GM21737 (cell line): ENCODE data around the gene GUK1.

Source experiments
- ATAC-seq: cut with Tn5 transposase; IDR thresholded peaks from one replicate; pipeline ENCODE4 v1.9.1; 2021; ENCODE audit warnings: mild to moderate bottlenecking, moderate library complexity; ENCODE audit not compliant: unreplicated experiment

GUK1 gene

GRCh38 chr1:228139931-228140723 is at the start of gene GUK1:
Gene GUK1, plus strand, starts transcription at chr1:228140279. Its CDS starts 24 bp downstream, at chr1:228140303.
- peak; percentile 87 for ATAC-seq

DNA sequence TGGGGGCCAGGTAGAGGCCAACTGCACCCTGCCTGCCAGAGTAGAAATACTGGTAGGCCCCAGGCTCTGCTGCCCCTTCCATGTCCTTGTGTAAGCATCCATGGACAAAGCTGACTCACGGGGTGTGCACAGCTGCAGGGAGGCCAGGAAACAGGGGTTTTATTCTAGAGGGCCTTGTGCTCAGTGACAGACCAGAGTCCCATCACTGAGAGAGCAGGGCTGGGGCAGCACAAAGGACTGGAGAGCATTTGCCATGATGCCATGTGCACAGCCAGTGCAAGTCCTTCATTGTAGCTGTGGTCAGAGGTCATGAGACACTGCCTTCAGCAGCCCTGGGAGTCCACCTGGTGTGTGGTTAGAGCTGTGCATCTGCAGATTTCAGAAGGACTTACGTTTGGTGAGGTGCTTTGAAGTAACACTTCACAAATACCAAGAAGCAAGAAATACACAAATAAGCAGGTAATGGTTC is 49.4 kb upstream of the GUK1 start:
- no peak for ATAC-seq

DNA sequence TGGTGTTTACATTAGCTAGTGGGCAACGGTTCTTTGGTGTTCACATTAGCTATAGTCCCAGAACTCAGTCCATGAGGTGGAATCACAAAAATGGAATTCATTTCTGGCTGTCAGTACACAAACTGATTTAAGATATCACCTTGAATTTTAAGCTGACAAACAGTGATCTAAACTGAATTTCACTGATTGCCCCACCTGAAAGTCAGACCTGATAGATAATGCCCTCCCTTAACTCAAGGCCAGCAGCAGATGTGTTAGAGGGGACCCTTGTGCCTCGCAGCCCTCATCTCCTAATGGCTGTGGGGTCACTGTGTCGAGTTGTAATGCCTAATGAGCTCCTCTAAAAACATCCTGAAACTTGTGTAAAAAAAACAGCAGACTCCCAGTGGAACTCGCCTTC is 49.0 kb upstream of the GUK1 start:
- ATAC-seq: no peak

GRCh38 chr1:228092342-228093049 is 47.6 kb upstream of the GUK1 start:
- no peak for ATAC-seq

GRCh38 chr1:228093050-228093906 is 46.8 kb upstream of the GUK1 start:
- ATAC-seq: no peak

DNA sequence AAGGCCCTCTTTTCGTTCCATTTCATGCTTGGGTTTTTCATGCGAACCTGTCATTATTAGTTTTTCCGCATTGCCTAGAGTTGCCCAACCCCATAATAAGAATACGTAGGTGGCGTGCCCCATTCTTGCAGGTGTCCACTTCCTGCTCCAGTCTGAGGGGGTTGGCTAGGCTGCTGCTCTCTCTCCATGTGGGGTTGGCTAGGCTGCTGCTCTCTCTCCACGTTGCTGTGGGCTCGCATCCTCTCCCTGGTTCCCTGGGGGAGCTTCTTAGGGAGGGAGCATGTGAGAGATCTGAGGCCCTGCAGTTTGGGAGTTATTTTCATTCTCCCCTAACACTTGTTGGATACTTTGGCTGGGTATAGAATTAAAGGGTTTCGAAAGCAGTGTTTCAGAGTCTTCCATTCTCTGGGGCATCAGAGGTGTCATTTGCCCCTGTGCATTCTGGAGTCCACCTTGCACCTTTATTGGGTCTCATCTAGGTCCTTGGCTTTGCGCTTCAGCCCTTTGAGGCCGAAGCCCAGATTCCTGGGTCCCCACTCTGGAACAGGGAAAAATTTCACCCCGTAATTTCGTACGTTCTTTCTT is 45.6 kb upstream of the GUK1 start:
- ATAC-seq: no peak

- no peak for ATAC-seq
Observed at GRCh38 chr1:228095161-228095560, 44.9 kb upstream of the GUK1 start.

DNA sequence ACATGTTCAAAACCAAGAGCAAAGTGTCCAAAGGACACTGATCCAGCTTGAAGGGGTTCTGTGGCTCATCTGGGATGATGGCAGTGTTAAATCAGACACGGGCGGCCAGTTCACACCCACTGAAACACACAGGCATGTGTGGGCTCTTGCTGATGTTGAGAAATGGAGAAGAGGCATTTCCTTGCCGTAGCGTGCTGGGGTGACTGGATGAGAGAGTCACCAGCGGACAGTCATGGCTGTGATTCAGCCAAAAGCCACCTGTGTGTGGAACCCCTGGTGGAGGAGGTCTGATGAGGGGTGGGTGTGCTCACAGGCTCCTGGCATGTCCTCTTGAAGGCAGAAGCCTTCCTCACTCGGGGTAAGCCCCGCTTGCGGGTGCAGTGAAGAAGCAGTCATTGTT is 44.1 kb upstream of the GUK1 start:
- ATAC-seq: no peak

GRCh38 chr1:228096416-228097332 is 43.4 kb upstream of the GUK1 start:
- no peak for ATAC-seq

DNA sequence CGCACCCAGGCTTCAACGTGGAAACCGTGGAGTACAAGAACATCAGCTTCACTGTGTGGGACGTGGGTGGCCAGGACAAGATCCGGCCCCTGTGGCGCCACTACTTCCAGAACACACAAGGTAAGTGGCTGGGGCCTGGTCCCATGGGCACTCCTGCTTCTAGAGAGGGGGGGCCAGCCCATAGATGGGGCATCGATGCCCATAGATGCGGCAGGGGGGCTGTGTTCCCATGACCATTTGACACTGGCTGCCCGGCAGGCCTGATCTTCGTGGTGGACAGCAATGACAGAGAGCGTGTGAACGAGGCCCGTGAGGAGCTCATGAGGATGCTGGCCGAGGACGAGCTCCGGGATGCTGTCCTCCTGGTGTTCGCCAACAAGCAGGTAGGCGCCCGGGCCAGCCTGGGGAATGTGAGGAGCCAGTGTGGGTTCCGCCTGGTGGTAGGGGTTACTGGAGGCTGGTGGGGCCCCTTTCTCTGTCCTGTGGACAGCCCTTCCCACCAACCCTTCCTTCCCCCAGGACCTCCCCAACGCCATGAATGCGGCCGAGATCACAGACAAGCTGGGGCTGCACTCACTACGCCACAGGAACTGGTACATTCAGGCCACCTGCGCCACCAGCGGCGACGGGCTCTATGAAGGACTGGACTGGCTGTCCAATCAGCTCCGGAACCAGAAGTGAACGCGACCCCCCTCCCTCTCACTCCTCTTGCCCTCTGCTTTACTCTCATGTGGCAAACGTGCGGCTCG is 42.6 kb upstream of the GUK1 start:
- ATAC-seq: no peak

DNA sequence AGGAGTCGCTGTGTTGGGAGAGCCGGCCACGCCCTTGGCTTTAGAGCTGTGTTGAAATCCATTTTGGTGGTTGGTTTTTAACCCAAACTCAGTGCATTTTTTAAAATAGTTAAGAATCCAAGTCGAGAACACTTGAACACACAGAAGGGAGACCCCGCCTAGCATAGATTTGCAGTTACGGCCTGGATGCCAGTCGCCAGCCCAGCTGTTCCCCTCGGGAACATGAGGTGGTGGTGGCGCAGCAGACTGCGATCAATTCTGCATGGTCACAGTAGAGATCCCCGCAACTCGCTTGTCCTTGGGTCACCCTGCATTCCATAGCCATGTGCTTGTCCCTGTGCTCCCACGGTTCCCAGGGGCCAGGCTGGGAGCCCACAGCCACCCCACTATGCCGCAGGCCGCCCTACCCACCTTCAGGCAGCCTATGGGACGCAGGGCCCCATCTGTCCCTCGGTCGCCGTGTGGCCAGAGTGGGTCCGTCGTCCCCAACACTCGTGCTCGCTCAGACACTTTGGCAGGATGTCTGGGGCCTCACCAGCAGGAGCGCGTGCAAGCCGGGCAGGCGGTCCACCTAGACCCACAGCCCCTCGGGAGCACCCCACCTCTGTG is 41.7 kb upstream of the GUK1 start:
- no peak for ATAC-seq

GRCh38 chr1:228099331-228099732 is 40.7 kb upstream of the GUK1 start:
- no peak for ATAC-seq

DNA sequence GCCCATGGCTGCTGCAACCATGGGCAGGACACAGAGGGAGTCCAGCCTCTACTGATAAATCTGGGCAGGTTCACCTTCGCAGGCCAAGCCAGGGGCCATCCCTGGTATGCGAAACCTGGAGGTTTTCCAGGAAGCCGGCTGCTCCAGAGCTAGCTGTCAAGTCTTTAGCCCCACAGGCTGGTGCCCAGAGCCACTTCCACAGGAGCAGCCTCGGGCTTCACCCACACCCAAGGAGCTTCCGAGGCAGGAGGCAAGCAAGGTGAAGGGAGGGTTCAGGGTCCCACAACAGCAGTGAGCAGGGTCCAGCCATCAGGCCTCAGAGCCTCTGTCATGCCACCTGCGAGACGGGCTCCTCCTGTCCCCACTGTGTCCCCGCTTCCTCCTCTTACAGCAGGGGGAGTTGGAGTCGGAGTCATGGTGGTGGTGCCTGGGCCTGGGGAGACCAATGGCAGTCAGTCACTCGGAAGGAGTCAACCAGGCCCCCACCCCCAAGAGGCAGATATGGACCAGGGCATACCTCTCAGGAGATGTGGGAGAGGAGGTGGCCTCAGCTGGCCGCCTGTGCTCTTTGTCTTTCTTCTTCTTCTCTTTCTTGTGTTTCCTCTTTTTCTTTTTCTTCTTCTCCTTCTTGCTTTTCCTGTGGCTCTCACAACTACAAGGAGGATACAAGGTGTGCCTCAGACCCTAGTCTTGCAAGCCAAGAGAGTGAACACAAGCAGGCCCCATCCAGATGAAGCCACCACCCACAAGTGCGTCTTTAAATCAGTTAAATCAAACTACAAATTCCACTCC is 39.1 kb upstream of the GUK1 start:
- ATAC-seq: no peak

- ATAC-seq: no peak
Observed at GRCh38 chr1:228101614-228101993, 38.5 kb upstream of the GUK1 start.

DNA sequence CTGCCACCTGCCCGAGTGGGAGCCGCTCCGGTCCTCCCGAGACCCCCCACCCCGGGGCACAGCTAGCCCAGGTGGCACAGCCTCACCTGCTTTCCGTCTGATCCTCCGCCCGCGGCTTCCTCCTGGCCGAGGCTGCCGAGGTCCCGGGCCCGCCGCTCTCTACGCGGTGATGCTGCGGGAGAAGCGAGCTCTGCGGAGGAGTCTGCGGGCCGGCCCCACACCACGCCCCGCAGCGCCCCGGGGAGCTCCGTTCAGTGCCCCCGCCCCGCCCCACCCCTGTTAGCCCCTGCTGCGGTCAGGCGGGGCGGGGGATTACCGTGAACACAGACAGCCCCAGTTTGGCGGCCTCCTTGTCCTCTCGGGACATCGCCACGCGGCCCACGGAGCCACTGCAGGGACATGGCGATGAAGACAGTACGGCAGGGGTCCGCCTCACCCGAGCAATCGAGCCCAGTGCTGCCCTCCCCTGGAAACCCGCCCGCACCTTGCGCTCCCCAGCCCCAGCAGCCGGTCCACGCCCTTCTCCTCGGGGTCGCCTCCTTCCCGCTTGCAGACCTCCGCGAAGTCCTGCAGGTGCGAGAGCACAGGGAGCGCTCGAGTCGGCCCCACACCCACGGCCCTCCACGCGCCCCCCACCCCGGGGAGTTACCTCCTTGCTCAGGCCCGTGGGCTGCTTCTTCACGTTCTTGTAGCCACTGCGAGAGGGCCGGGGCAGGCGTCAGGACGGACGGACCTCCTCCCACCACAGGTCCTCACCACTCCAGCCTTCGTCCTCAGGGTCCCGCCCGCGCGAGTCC is 37.9 kb upstream of the GUK1 start:
- peak; percentile 28 for ATAC-seq

DNA sequence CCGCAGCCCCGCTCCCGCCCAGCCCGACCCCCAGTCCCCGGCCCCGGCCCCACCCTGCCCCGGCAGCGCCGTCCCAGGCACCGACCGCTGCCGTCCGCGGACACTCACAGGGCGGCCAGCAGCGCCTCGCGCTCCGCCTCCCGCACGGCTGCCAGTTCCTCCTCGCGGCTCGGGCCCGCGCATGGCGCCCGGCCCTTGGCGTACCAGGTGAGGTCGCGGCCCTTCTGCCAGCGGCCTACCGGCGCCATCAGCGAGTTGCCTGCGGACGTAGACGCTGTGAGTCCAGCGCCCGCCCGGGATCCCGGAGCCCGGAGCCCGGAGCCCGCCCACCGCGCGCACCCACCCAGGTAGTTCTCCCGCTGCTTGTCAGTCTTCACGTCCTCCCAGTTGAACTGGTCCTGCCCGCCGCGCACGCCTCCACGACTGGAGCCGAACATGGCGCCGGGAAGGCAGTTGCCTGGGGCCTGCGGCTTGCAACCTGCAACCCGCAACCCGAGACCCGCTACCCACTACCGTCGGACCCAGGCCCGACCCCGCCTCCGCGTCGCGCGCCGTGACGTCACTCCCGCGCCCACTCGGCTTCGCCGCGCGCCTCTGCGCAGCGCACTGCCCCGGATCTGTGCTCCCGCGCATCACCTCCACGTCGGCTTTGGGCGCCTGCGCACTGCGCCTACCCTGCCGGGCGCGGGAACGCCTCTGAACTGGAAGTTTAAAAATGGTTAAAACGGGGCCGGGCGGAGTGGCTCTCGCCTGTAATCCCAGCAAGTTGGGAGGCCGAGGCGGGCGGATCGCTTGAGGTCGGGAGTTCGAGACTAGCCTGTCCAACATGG is 37.1 kb upstream of the GUK1 start, which contains the start of gene C1orf35:
C1orf35 (minus strand) TSS at position 535 of the 830 bp plus-strand sequence; CDS start at position 437, 98 bp downstream.
- peak; percentile 61 for ATAC-seq
